SK-N-SH (cell line): ENCODE measurements around the gene AMHR2. TPM values are rescaled to one million over a fixed set of nuclear protein-coding genes. Genes with fewer than 3 reads are reported as not detected.
A peak's percentile ranks its signal among the peaks of the same experiment; 100 is the strongest.
"Not testable (repeated sequence)": the region's sequence is repeated elsewhere in the genome, so short reads cannot be mapped to it uniquely, and the experiment has no call there.

Experiments used
- CTCF ChIA-PET: fragments of 300-600, 350-600 bp; formaldehyde crosslinking; extraction: SDS; loops from one replicate; lab custom pipeline; 2021; lab: Yijun Ruan, JAX
- POLR2A ChIA-PET: fragments of 350-600 bp; sonication (Branson Sonifier 250); formaldehyde crosslinking; extraction: SDS; loops from one replicate; lab custom pipeline; 2020; ENCODE audit warnings: antibody characterized with exemption, inconsistent platforms; lab: Yijun Ruan, JAX
- DNase-seq: peaks from one replicate; pipeline ENCODE4 v3.0.0; 2012
- H2AFZ ChIP-seq: fragments of 200-600 bp; sonication (generic); 2 replicates; pipeline ENCODE4 v1.8.1; 2016; ENCODE audit warnings: antibody characterized with exemption, mild to moderate bottlenecking, low read depth
- H3F3A ChIP-seq: fragments of 200-600 bp; sonication (generic); replicated peaks from 2 replicates; pipeline ENCODE3; 2016; ENCODE audit warnings: antibody characterized with exemption, mild to moderate bottlenecking; ENCODE audit not compliant: insufficient read depth
- H3K27ac ChIP-seq, 2 experiments: fragments of 200-500 bp in 1 of 2; fragments of 200-600 bp in 1 of 2; sonication (Bioruptor generic) in 1 of 2; sonication (generic), shearing (Covaris generic) in 1 of 2; 2 replicates each; pipeline versions ENCODE4 v1.5.1 to v1.6.1; 2014 to 2016; ENCODE audit warnings: low read depth in 2 of 2, inconsistent platforms in 1 of 2, low read length in 1 of 2, mild to moderate bottlenecking in 1 of 2, mixed read lengths in 1 of 2
- H3K27me3 ChIP-seq: fragments of 200-600 bp; sonication (generic), shearing (Covaris generic); 2 replicates; pipeline ENCODE4 v1.6.1; 2016; ENCODE audit warnings: mixed run types; ENCODE audit not compliant: insufficient read depth
- H3K36me3 ChIP-seq, 2 experiments: fragments of 200-500 bp in 1 of 2; fragments of 200-600 bp in 1 of 2; sonication (Bioruptor generic) in 1 of 2; sonication (generic) in 1 of 2; replicated peaks in 1 of 2; 2 replicates each; pipeline versions ENCODE3 to v1.5.1; 2014 to 2016; ENCODE audit warnings: low read length in 1 of 2, mild to moderate bottlenecking in 1 of 2; ENCODE audit not compliant: insufficient read depth in 2 of 2, control insufficient read depth in 1 of 2
- H3K4me1 ChIP-seq, 2 experiments: fragments of 200-500 bp in 1 of 2; fragments of 200-600 bp in 1 of 2; sonication (Bioruptor generic) in 1 of 2; sonication (generic), shearing (Covaris generic) in 1 of 2; 2 replicates each; pipeline versions ENCODE4 v1.5.1 to v1.6.1; 2014 to 2016; ENCODE audit warnings: low read depth in 1 of 2, low read length in 1 of 2, mixed run types in 1 of 2; ENCODE audit not compliant: insufficient read depth in 2 of 2, control insufficient read depth in 1 of 2
- H3K4me2 ChIP-seq: fragments of 200-600 bp; sonication (generic), shearing (Covaris generic); 2 replicates; pipeline ENCODE4 v1.6.1; 2017; ENCODE audit warnings: mixed run types
- H3K4me3 ChIP-seq, 2 experiments: fragments of 200-500 bp in 1 of 2; fragments of 200-600 bp in 1 of 2; sonication (Bioruptor generic) in 1 of 2; sonication (generic), shearing (Covaris generic) in 1 of 2; 2 replicates each; pipeline versions ENCODE4 v1.5.1 to v1.8.1; 2014 to 2016; ENCODE audit warnings: low read depth in 2 of 2, inconsistent platforms in 1 of 2, low read length in 1 of 2, mild to moderate bottlenecking in 1 of 2, mixed read lengths in 1 of 2, moderate library complexity in 1 of 2
- H3K79me2 ChIP-seq: fragments of 200-600 bp; sonication (generic); 2 replicates; pipeline ENCODE4 v1.8.1; 2017; ENCODE audit warnings: mild to moderate bottlenecking; ENCODE audit not compliant: insufficient read depth
- H3K9ac ChIP-seq: fragments of 200-600 bp; sonication (generic); 2 replicates; pipeline ENCODE4 v1.6.1; 2017; ENCODE audit warnings: mixed run types
- H3K9me2 ChIP-seq: fragments of 200-600 bp; sonication (generic); 2 replicates; pipeline ENCODE4 v1.6.1; 2017; ENCODE audit warnings: mixed run types
- H3K9me3 ChIP-seq: fragments of 200-600 bp; sonication (generic); 2 replicates; pipeline ENCODE4 v1.6.1; 2017; ENCODE audit warnings: mixed run types, mild to moderate bottlenecking, moderate library complexity
- H4K20me1 ChIP-seq: fragments of 200-600 bp; sonication (generic); 2 replicates; pipeline ENCODE4 v1.6.1; 2017; ENCODE audit warnings: mild to moderate bottlenecking, mixed run types; ENCODE audit not compliant: insufficient read depth
- CHD2 ChIP-seq: fragments of 150-350 bp; IDR thresholded peaks from 2 replicates; pipeline ENCODE4 v1.6.1; 2018; ENCODE audit warnings: low read length; ENCODE audit not compliant: partially characterized antibody
- CTCF ChIP-seq: fragments of 200-600 bp; sonication (generic); IDR thresholded peaks from 2 replicates; pipeline ENCODE4 v1.6.1; 2017; ENCODE audit warnings: antibody characterized with exemption, mild to moderate bottlenecking, moderate library complexity
- ELF1 ChIP-seq: IDR thresholded peaks from 2 replicates; pipeline ENCODE4 v1.4.0; 2012
- EZH2phosphoT487 ChIP-seq: fragments of 200-600 bp; sonication (generic); IDR thresholded peaks from 2 replicates; pipeline ENCODE4 v1.6.1; 2017; ENCODE audit warnings: low read depth, mixed run types, mild to moderate bottlenecking, antibody characterized with exemption, moderate library complexity, borderline replicate concordance
- FOSL2 ChIP-seq: IDR thresholded peaks from 2 replicates; pipeline ENCODE4 v1.4.0; 2012; ENCODE audit warnings: low read depth, mild to moderate bottlenecking, moderate library complexity, borderline replicate concordance
- FOXJ3 ChIP-seq: sonication (generic); formaldehyde crosslinking; IDR thresholded peaks from 2 replicates; pipeline ENCODE4 v1.5.1; 2020; ENCODE audit warnings: mild to moderate bottlenecking, missing genetic modification reagents
- FOXM1 ChIP-seq: IDR thresholded peaks from 2 replicates; pipeline ENCODE4 v1.4.0; 2012; ENCODE audit warnings: low read depth, mild to moderate bottlenecking
- GABPA ChIP-seq: IDR thresholded peaks from 2 replicates; pipeline ENCODE4 v1.4.0; 2012; ENCODE audit warnings: low read depth, mild to moderate bottlenecking
- GATA2 ChIP-seq: sonication (generic); formaldehyde crosslinking; IDR thresholded peaks from 2 replicates; pipeline ENCODE4 v1.5.0; 2020; ENCODE audit warnings: mild to moderate bottlenecking, missing genetic modification reagents
- JUND ChIP-seq: IDR thresholded peaks from 2 replicates; pipeline ENCODE4 v1.4.0; 2012
- MAX ChIP-seq: IDR thresholded peaks from 2 replicates; pipeline ENCODE4 v1.4.0; 2012; ENCODE audit warnings: low read depth
- MEF2A ChIP-seq: IDR thresholded peaks from 2 replicates; pipeline ENCODE4 v1.4.0; 2012; ENCODE audit warnings: low read depth, borderline replicate concordance
- MXI1 ChIP-seq: IDR thresholded peaks from 2 replicates; pipeline ENCODE4 v1.6.1; 2012; ENCODE audit warnings: mild to moderate bottlenecking, low read depth, low read length, improper control_type of control experiment
- NFIC ChIP-seq: IDR thresholded peaks from 2 replicates; pipeline ENCODE4 v1.4.0; 2012; ENCODE audit warnings: borderline replicate concordance
- NRF1 ChIP-seq: IDR thresholded peaks from 2 replicates; pipeline ENCODE4 v1.6.1; 2012; ENCODE audit warnings: low read depth, mild to moderate bottlenecking, low read length
- PBX3 ChIP-seq: IDR thresholded peaks from 2 replicates; pipeline ENCODE4; 2012
- POLR2AphosphoS5 ChIP-seq: IDR thresholded peaks from 2 replicates; pipeline ENCODE4 v1.6.1; 2012; ENCODE audit warnings: low read depth, low read length
- RFX5 ChIP-seq: IDR thresholded peaks from 2 replicates; pipeline ENCODE4 v1.6.1; 2012; ENCODE audit warnings: mild to moderate bottlenecking, improper control_type of control experiment, low read length
- RXRA ChIP-seq: IDR thresholded peaks from 2 replicates; pipeline ENCODE4 v1.4.0; 2012; ENCODE audit warnings: low read depth, mild to moderate bottlenecking, borderline replicate concordance
- SIN3A ChIP-seq: IDR thresholded peaks from 2 replicates; pipeline ENCODE4 v1.6.1; 2012; ENCODE audit warnings: low read depth, mild to moderate bottlenecking, low read length, moderate library complexity, borderline replicate concordance
- SMC3 ChIP-seq: IDR thresholded peaks from 2 replicates; pipeline ENCODE4 v1.6.1; 2012; ENCODE audit warnings: low read depth, low read length, improper control_type of control experiment
- TCF12 ChIP-seq: IDR thresholded peaks from 2 replicates; pipeline ENCODE4 v1.4.0; 2012
- TEAD4 ChIP-seq: IDR thresholded peaks from 2 replicates; pipeline ENCODE4 v1.4.0; 2012; ENCODE audit warnings: mild to moderate bottlenecking, borderline replicate concordance; ENCODE audit not compliant: insufficient read depth
- USF2 ChIP-seq: fragments of 150-350 bp; IDR thresholded peaks from 2 replicates; pipeline ENCODE4 v1.6.1; 2017; ENCODE audit warnings: antibody characterized with exemption, low read length, low read depth, borderline replicate concordance
- WGBS: methylation state at CpG from one replicate; pipeline ENCODE4 v1.1.6; 2017; ENCODE audit warnings: low lambda C conversion rate; 5-methylcytosine and 5-hydroxymethylcytosine counted together
- polyA plus RNA-seq, 3 experiments: library from polyadenylated mRNA; depleted of rRNA; stranded (reverse); fragments of >200 nt; gene quantifications; 2 replicates each; pipeline ENCODE4 v1.2.3, GENCODE V29; 2012

AMHR2 gene
- polyA plus RNA-seq, 1 of the 3 experiments (the other 2 are of a cell fraction) = 0.03 TPM

- not testable (repeated sequence) for H3K9me2 ChIP-seq, H3K27me3 ChIP-seq, H3K4me3 ChIP-seq, H2AFZ ChIP-seq, H4K20me1 ChIP-seq, H3K9me3 ChIP-seq, H3K4me2 ChIP-seq, H3K27ac ChIP-seq, DNase-seq, H3K9ac ChIP-seq, H3K36me3 ChIP-seq, H3K4me1 ChIP-seq
- peaks cover 30% of the 10 kb centered on the region for H3K79me2 ChIP-seq
- H3F3A ChIP-seq = peaks cover 11% of the 10 kb centered on the region
- ChIA-PET CTCF (interaction anchor here (0.7 to 2.7 kb wide), 5 partner anchors 14 to 118 kb away, joined by 3 to 14 read pairs (median 4); partner anchors contain the start of gene AAAS), POLR2A (interaction anchor here (1.4 kb wide), 1 partner anchor 115 kb away, joined by 5 read pairs; no protein-coding TSS in a partner anchor)
These were observed 15.9 kb downstream of the AMHR2 start for GRCh38 chr12:53439582-53439981.

GRCh38 chr12:53441040-53441833 is 17.6 kb downstream of the AMHR2 start, which contains the start of gene PRR13:
Gene PRR13, plus strand, starts transcription at chr12:53441734. Its CDS starts 981 bp downstream, at chr12:53442715.
- peaks cover 11 to 17% of the 10 kb centered on the region in 2 experiments for H3K36me3 ChIP-seq
- POLR2A ChIA-PET = interaction anchor here (1.3 to 1.4 kb wide), 5 partner anchors 60 to 120 kb away, joined by 5 to 13 read pairs (median 7); partner anchors contain the start of genes AAAS and TARBP2
- CTCF ChIA-PET = interaction anchor here (0.7 to 2.7 kb wide), 10 partner anchors 10 to 120 kb away, joined by 3 to 14 read pairs (median 4); partner anchors contain the start of gene AAAS
- TF ChIP-seq USF2 (no peak), RFX5 (no peak), RXRA (no peak), ELF1 (peak; percentile 77; the same call in 1 of the 2 replicates), CTCF (no peak), FOSL2 (no peak), SIN3A (0 out of 2 replicates have a peak, but pooled peaks have one; percentile 45), CHD2 (peak; percentile 31), GABPA (peak; percentile 32; the same call in 1 of the 2 replicates), FOXM1 (no peak), FOXJ3 (CRISPR knock-in tag) (no peak), JUND (no peak), POLR2AphosphoS5 (peak; percentile 98), NFIC (no peak), TCF12 (0 out of 2 replicates have a peak, but pooled peaks have one; percentile 18), EZH2phosphoT487 (no peak), SMC3 (no peak), MXI1 (peak; percentile 55; the same call in 1 of the 2 replicates), GATA2 (CRISPR knock-in tag) (no peak), TEAD4 (no peak), MAX (peak; percentile 61; the same call in 1 of the 2 replicates), PBX3 (peak; percentile 97), NRF1 (no peak), MEF2A (no peak)

More at GRCh38 chr12:53441040-53441833, 17.6 kb downstream of the AMHR2 start, which contains the start of gene PRR13:
- Histone ChIP-seq H3K27ac (peak within 1 kb of the TSS; percentile 89 to 92), H3K27me3 (no peaks in the 10 kb centered on the region), H3K79me2 (peaks cover 34% of the 10 kb centered on the region), H3K9ac (peak within 1 kb of the TSS; percentile 71), H3K4me2 (peak within 1 kb of the TSS; percentile 88), H3K4me1 (peaks cover 0 to 7% of the 10 kb centered on the region in 2 experiments; a peak in 1 of 4 replicates), H3K9me3 (no peaks in the 10 kb centered on the region), H2AFZ (peak within 1 kb of the TSS; percentile 91), H3F3A (peaks cover 11% of the 10 kb centered on the region), H4K20me1 (no peaks in the 10 kb centered on the region), H3K9me2 (no peaks in the 10 kb centered on the region), H3K4me3 (peak within 1 kb of the TSS; percentile 65 to 72)
- WGBS = 2% methylated on average over 31 of the region's 31 CpGs
- DNase-seq = peak; percentile 93
